Stimulated activated CD4-positive, alpha-beta T cell treated with anti-CD3 and anti-CD28 coated beads, Interleukin-4, amount 100 ng/mL, for 1 hour (primary cell): ENCODE measurements around the gene PDF.
"Not testable (repeated sequence)": the region's sequence is repeated elsewhere in the genome, so short reads cannot be mapped to it uniquely, and the experiment has no call there.

Experiments used
- DNase-seq: peaks from one replicate; pipeline ENCODE4 v3.0.0-alpha.2; 2020

PDF gene

GRCh38 chr16:69330286-69331109 is at the start of gene PDF:
Gene PDF (minus strand): TSS chr16:69330588. CDS start chr16:69330570, 18 bp downstream.
- peak; percentile 84 for DNase-seq

- no peak for DNase-seq
Measured at GRCh38 chr16:69378760-69379159, 48.4 kb upstream of the PDF start.

GRCh38 chr16:69378036-69378435 is 47.6 kb upstream of the PDF start:
- no peak for DNase-seq

- DNase-seq, result no peak
Measured at GRCh38 chr16:69376393-69377059, 46.1 kb upstream of the PDF start.

- no peak for DNase-seq
Measured at GRCh38 chr16:69373019-69373418, 42.6 kb upstream of the PDF start.

- DNase-seq, result no peak
Measured at GRCh38 chr16:69371564-69371963, 41.2 kb upstream of the PDF start.

GRCh38 chr16:69368866-69369265 is 38.5 kb upstream of the PDF start:
- DNase-seq, result no peak

GRCh38 chr16:69367980-69368379 is 37.6 kb upstream of the PDF start:
- no peak for DNase-seq

- no peak for DNase-seq
Measured at GRCh38 chr16:69366431-69366830, 36.0 kb upstream of the PDF start.

- DNase-seq, result no peak
Measured at GRCh38 chr16:69365901-69366300, 35.5 kb upstream of the PDF start.

- no peak for DNase-seq
Measured at GRCh38 chr16:69364088-69364487, 33.7 kb upstream of the PDF start.

- no peak for DNase-seq
Measured at GRCh38 chr16:69363281-69363717, 32.9 kb upstream of the PDF start.

GRCh38 chr16:69360070-69360469 is 29.7 kb upstream of the PDF start:
- DNase-seq, result not testable (repeated sequence)

- no peak for DNase-seq
Measured at GRCh38 chr16:69351309-69352027, 21.1 kb upstream of the PDF start, which contains the start of gene TMED6. Gene TMED6 (minus strand): TSS chr16:69351786. CDS start chr16:69351753, 33 bp downstream.

GRCh38 chr16:69350536-69351133 is 20.2 kb upstream of the PDF start:
- no peak for DNase-seq

GRCh38 chr16:69349536-69349935 is 19.1 kb upstream of the PDF start:
- DNase-seq, result no peak

- DNase-seq, result no peak
Measured at GRCh38 chr16:69348222-69348621, 17.8 kb upstream of the PDF start.

- no peak for DNase-seq
Measured at GRCh38 chr16:69346683-69347082, 16.3 kb upstream of the PDF start.

GRCh38 chr16:69345923-69346322 is 15.5 kb upstream of the PDF start:
- DNase-seq, result no peak

- no peak for DNase-seq
Measured at GRCh38 chr16:69344171-69344570, 13.8 kb upstream of the PDF start.

GRCh38 chr16:69340095-69340644 is 9.8 kb upstream of the PDF start:
- DNase-seq, result no peak

- peak; percentile 90 for DNase-seq
Measured at GRCh38 chr16:69339289-69340094, 9.1 kb upstream of the PDF start, which contains the start of the genes COG8 and NIP7. Gene COG8 (minus strand): TSS chr16:69339564. CDS start chr16:69339552, 12 bp downstream. Gene NIP7 (plus strand): TSS chr16:69339772. CDS start chr16:69339830, 58 bp downstream.
